Choroid plexus epithelial cell (primary cell): ENCODE results near the gene TMEM74B.
A peak's percentile ranks its signal among the peaks of the same experiment; 100 is the strongest.

ENCODE experiments used
- DNase-seq: peaks from one replicate; pipeline ENCODE4 v3.0.0-alpha.2; 2010; ENCODE audit warnings: low read depth
- H3K4me3 ChIP-seq: 2 replicates; pipeline ENCODE4 v1.5.1; 2011; ENCODE audit warnings: low read depth, mild to moderate bottlenecking, control low read depth, low read length, moderate library complexity
- CTCF ChIP-seq: conservative IDR thresholded peaks from 2 replicates; pipeline ENCODE4 v1.5.1; 2011; ENCODE audit warnings: low read depth, mild to moderate bottlenecking, control low read depth, inconsistent platforms, low read length, moderate library complexity

The TMEM74B gene

GRCh38 chr20:1174787-1175186 lies 10.0 kb downstream of the TMEM74B start:
- DNase-seq, result no peak
- no peak overlapping the region for H3K4me3 ChIP-seq
- no peak for TF ChIP-seq CTCF

- no peak overlapping the region for H3K4me3 ChIP-seq
- TF ChIP-seq CTCF, result no peak
- DNase-seq, result no peak
Observed at GRCh38 chr20:1173698-1174097, 11.1 kb downstream of the TMEM74B start.

- H3K4me3 ChIP-seq, result no peak overlapping the region
- peak; percentile 52 for DNase-seq
- no peak for TF ChIP-seq CTCF
Observed at GRCh38 chr20:1171461-1172093, 13.2 kb downstream of the TMEM74B start.

GRCh38 chr20:1169224-1169623 lies 15.6 kb downstream of the TMEM74B start:
- no peak for TF ChIP-seq CTCF
- no peak for DNase-seq
- no peak overlapping the region for H3K4me3 ChIP-seq

- no peak for TF ChIP-seq CTCF
- no peak overlapping the region for H3K4me3 ChIP-seq
- DNase-seq, result no peak
Observed at GRCh38 chr20:1166948-1167720, 17.6 kb downstream of the TMEM74B start.

GRCh38 chr20:1165941-1166340 lies 18.8 kb downstream of the TMEM74B start:
- no peak for TF ChIP-seq CTCF
- peak; percentile 6 for DNase-seq
- no peak overlapping the region for H3K4me3 ChIP-seq

- no peak overlapping the region for H3K4me3 ChIP-seq
- no peak for TF ChIP-seq CTCF
- peak; percentile 4 for DNase-seq
Observed at GRCh38 chr20:1165521-1165920, 19.3 kb downstream of the TMEM74B start.
